GM21381 (cell line): Measurements from ENCODE around the gene LDLRAD3.

ENCODE experiments used
- ATAC-seq: cut with Tn5 transposase; IDR thresholded peaks from one replicate; pipeline ENCODE4 v1.9.1; 2021; ENCODE audit warnings: mild to moderate bottlenecking, moderate library complexity; ENCODE audit not compliant: unreplicated experiment

Gene LDLRAD3

DNA sequence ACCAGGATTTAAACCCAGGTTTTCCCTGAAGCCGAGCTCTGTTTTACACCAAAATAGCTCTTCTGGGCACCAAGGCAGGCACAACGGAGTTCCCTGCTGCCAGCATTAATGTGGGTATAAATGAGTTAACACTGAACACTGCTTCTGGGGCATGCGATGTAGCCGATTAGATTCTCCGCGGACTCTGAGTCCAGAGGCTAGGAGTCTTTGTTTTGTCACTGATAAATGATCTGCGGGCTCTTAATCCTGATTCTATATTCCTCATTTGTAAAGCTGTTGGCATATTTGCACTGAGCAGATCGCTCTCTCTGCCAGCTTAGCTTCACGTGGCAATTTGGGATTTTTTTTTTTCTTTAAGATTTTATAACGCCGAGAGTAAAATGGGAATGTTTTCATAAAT is 16.8 kb upstream of the LDLRAD3 start:
- ATAC-seq: no peak

GRCh38 chr11:35927682-35928081 is 16.2 kb upstream of the LDLRAD3 start:
- ATAC-seq: no peak

GRCh38 chr11:35928688-35929395 is 15.0 kb upstream of the LDLRAD3 start:
- ATAC-seq: no peak

GRCh38 chr11:35930466-35930865 is 13.4 kb upstream of the LDLRAD3 start:
- no peak for ATAC-seq

GRCh38 chr11:35932121-35932520 is 11.7 kb upstream of the LDLRAD3 start:
- no peak for ATAC-seq

- no peak for ATAC-seq
Observed at GRCh38 chr11:35932681-35933319, 11.1 kb upstream of the LDLRAD3 start.

- ATAC-seq: no peak
Observed at GRCh38 chr11:35933320-35933871, 10.5 kb upstream of the LDLRAD3 start.

DNA sequence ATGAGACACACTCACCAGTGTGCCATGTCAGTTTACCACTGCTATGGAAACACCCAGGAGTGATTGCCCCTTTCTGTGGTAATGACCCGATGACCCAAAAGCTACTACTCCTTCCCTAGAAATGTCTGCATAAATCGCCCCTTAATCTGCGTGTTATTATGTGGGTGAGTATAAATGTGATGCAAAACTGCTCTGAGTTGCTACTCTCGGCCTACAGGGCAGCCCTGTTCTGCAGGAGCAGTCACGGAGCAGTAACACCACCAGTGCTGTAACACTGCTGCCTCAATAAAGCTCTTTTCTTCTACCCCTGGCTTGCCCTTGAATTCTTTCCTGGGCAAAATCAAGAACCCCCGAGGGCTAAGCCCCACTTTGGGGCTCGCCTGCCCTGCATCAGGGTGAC is 9.6 kb upstream of the LDLRAD3 start:
- no peak for ATAC-seq

- ATAC-seq: no peak
Observed at GRCh38 chr11:35934981-35935380, 8.9 kb upstream of the LDLRAD3 start.

- ATAC-seq: no peak
Observed at GRCh38 chr11:35935390-35935789, 8.5 kb upstream of the LDLRAD3 start.

GRCh38 chr11:35937111-35937510 is 6.8 kb upstream of the LDLRAD3 start:
- no peak for ATAC-seq

- ATAC-seq: no peak
Observed at GRCh38 chr11:35937700-35938099, 6.2 kb upstream of the LDLRAD3 start.

DNA sequence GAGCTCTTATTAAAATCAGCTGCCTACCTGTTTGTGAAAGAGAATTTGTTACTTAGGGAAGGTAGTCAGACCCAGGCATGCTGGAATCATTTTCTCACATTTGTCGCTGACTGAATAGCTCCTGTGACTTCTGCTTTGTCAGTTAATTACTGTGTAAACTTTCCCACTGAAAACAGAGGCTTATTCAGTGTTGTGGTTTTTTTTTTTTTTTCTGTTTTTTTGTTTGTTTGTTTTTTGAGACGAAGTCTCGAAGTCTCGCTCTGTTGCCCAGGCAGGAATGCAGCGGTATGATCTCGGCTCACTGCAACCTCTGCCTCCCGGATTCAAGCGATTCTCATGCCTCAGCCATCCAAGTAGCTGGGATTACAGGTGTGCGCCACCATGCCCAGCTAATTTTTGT is 5.6 kb upstream of the LDLRAD3 start:
- no peak for ATAC-seq

- ATAC-seq: no peak
Observed at GRCh38 chr11:35943309-35943708, 553 bp upstream of the LDLRAD3 start.

- no peak for ATAC-seq
Observed at GRCh38 chr11:35944503-35945136, 758 bp downstream of the LDLRAD3 start.

GRCh38 chr11:35945137-35945518 is 1.3 kb downstream of the LDLRAD3 start:
- no peak for ATAC-seq

GRCh38 chr11:35946766-35947165 is 2.9 kb downstream of the LDLRAD3 start:
- ATAC-seq: no peak

DNA sequence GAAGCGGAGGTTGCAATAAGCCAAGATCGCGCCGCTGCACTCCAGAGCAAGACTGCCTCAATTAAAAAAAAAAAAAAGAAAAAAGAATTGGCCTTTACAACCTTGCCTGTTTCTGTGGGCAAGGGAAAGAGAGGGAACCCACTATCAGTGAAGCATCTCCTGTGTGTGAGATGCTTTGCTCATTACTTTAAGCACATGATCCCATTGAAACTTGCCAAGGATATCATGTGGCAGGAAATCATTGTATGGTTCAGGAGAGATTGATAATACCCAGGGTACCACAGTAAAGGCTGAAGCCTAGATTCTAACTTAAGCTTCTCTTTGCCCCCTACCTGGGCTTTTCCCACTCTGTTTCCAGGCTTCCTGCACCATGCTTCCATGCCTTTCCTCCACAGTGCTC is 3.6 kb downstream of the LDLRAD3 start:
- no peak for ATAC-seq

DNA sequence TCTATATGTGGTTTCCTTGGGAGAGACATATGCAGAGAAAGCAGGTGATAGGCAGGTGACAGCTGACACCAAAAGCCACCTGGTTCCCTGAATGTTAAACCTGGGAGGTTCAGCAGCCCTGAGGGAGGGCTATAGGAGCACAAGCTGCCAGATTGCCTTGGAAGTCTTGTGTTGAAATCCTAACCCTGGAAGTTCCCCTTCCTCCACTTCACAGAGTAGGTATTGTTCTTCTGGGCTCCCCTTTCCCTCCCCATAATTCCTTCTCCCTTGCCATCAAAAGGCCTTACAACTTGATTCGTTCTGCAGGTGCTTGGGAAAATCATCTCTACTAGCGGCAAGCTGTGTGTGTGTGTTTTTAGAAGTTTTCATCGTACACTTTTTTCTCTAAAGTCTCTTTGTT is 5.4 kb downstream of the LDLRAD3 start:
- ATAC-seq: no peak

- ATAC-seq: no peak
Observed at GRCh38 chr11:35950082-35950481, 6.2 kb downstream of the LDLRAD3 start.

GRCh38 chr11:35951680-35952079 is 7.8 kb downstream of the LDLRAD3 start:
- no peak for ATAC-seq
